NCI-H2196 treated with DMSO at 0.1 percent for 48 hours (cell line): ENCODE results near the gene LBX1.

Experiments used
- DNase-seq: peaks from one replicate; lab custom pipeline; 2025; ENCODE audit not compliant: unreplicated experiment; lab: John Stamatoyannopoulos, UW

LBX1 gene

DNA sequence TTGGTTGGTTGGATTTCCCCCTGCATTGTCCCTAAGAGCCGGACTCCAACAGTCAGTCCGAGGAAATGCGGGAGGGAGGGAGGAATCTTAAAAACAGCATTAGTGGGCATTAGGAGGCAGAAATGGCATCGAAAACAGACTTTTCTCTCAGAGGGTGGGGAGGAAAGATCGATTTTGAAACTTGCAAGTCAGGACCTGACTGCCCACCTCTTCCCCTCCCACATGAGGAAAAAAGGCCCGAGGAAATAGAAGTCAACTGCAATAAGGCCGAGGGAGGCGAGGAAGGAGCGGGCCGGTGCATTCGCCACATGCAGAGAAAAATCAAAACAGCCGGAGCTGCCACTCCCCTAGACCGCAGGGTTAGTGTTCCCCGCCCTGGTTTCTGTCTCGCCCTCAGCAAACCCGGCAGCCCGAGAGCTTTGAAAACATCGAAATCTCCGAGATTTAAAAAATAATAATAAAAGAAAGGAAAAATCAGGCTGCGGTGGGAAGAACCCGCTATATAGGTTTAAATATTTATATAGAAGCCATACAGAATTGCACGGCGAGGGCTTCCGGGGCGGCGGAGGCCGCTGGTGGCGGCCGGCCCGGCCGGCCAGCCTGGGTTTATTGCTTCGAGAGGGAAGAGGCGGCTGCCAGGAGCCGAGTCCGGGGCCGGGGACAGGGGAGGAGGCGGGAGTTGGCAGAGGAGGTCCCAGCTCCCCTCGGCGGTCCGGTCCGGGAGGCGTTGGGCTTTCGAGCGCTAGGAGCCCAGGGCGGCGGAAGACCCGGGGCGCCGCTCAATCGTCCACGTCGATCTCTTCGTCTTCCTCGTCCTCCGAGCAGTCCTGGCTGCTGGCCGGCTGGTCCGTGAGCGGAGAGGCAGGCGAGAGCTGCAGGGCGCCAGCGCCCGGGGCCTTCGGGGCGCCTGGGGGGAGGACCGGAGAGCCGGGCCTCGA lies 2.5 kb downstream of the LBX1 start:
- no peak for DNase-seq

DNA sequence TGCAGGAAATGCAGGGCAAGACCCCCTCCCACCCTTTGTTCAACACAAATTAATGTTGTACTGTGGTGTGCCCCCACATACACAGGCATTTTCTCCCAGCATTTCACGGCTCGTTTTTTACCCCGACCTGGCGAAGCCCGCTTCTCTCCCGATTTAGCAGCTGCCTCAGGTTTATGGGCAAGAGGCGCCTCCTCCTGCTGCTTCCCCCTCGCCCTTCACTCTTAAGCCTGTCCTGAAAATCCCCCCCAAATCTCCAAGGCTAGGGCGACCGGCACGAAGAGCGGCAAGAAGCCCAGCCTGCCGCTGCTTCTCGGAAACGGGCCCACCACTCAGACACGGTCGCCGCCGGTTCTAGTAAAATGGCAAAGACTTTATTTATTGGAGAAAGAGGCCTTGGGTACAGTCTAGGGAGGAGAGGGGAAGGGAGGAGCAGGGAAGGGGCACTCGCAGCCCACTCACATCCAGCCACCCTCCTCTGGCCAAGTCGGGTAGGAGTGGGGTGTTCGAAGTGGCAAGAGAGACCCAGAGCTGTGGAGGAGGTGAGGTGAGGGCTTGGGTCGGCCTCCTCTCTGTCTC lies 3.3 kb downstream of the LBX1 start:
- DNase-seq: no peak

DNA sequence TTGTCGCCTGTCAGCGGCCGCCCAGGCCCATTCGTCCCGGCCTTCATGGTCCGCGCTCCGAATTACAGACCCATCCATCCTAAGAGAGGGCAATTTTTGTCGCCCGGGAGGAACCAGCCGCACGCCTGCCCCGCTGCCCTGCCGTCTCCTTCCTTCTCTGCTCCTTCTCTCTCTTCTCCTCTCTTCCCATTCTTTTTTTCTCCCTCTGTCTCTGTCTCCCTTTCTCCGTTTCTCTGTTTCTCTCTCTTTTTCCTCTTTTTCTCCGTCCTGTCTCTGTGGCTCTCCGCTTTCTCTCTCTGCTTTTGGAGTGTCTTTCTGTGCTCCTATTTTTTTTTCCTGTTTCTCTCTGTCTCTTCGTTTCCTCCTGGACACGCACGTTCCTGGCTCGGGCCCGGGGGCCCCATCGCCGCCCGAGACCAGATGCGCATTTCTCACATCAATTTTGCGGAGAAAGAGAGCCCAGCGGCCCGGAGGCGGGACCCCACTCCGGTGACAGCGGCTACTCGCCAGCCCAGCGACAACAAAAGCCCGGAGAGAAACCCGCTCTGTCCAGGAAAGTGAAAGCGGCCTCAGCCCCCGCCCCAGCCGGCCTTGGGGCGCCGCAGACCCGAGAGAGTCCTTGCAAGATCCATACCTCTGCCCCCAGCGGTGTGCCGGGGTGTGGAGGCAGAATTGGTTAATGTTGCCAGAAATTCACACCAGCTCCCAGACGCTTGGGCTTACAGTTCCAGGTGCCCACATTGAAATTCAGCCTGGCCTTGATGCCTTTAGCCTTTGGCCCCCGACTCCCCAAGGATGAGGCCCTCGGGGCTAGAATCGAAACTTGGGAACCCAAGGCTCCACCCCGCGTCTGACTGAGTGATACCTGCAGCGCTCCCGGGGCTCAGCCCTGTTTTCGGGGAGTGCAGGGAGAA lies 4.1 kb downstream of the LBX1 start:
- DNase-seq: no peak

DNA sequence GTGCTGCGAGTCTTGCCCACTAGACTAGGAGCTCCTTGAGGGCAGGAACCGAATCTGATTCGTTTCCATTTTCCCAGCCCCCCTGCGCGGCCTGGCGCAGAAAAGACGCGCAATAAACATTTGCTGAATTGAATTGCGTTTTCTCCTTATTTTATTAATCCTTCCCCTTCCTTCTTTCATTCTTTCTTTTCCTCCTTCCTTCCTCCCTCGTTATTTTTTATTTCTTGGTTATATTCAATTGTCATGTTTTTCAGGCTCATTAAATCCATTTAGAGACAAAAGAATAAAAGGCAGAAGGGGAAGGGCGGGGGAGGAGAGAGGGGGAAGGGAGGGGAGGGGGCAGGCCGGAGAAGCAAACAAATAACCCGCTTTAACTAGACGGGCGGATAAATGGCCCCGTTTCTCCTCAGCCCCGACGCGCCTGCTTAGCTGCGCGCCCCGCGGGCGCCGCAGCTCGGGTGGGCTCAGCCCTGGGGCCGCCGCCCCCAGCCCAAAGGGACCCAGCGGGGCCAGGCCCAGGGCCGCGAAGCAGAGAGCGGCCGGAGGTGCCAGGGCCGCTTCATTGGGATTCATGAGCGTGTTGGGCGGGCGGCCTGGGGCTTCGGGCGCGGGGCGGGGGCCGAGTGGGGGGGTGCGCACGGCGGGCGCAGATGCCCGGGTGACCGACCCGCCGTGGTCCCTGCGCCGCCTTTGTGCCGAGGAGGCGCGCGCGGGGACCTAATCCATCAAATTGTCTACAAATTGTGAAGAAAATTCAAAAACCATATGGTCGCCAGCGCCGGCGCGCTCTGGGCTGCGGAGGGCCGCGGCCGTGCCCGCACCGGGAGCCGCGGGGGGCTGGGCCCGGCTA lies 5.0 kb downstream of the LBX1 start:
- no peak for DNase-seq

DNA sequence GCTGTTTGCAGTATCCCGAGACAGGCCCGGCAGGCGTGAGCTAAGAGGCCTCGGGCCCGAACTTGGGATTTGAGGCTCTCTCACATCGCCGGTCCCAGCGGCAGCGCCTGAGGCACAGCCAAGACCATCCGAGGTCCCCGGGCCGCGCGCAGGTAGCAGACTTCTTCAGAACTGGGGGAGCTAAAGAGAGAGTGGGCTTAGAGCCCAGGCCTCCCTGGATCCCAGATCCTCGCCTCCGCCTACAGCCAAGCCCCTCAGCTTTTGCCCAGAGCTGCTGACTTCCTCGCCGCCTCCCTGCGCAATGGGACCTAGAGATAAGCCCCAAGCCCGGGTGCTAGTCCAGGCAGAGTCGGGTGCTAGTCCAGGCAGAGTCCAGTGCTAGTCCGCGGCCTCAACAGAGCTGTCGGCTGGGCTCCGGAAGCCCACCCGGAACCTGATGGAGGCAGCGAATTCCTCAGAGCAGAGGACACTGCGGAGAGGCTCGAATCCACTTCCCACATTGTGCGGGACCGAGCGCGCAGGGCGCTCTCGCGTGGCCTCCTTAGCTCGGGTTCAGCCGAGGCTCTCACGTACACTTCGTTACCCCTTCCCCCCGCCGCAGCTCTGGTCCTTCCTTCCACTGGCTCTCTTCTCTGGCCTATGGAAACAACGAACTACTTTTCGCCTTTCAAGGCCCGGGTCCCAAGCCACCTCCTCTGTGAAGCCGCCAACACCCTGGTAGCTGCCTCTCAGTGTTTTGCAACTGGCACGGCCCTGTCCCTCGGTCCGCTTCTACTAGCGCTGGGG lies 5.8 kb downstream of the LBX1 start:
- no peak for DNase-seq

DNA sequence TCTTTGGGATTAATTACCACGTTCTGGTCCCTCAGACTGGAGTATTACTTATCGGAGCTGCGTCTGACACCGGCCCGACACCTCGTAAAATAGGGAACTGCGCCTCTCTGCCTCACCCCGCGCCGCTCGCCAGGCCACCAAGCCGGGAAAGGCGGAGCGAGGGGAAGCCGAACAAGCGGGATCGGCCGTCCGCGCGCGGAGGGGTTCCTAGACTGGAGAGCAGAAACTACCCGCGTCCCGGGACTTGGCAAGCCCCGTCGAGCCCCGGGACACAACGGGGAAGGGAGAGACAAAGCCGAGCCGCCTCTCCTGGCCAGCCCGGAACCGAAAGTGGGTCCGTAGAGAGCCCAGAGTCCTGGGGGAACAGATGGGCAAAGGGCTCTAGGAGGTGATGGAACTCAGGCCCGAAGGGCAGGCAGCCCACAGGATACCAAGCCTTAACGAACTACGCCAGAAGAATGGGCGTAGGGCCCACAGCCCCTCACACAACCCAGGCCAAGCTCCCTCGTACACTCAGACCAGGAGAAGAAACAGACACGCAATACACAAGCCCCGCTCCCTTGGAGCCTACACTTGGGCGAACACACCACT lies 6.5 kb downstream of the LBX1 start:
- no peak for DNase-seq

DNA sequence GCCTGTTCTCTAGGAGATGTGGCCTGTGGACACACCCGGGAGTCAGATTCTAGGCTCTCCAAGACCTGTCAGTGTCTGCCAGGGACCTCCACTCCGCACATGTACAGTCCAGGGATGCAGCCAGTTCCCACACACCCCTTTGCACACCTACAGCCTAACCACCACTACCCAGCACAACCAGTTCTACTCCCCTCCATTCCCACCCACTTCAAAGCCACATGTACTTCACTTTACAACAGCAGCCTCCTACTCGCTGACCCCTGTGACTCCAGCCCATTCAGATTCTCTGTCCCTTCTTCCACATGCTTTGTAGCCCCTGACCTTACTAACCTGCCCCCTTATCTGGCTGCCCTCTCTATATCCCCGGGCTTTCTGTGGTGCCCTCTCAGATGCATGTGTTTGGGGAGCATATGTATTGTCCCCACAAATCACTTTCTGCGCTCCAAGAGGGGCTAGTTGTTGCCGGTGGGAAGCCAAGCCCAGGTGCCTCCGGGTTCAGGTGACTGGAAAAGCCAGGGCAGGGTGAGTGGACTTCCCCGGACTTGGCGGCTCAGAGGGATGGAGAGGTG lies 7.2 kb downstream of the LBX1 start:
- no peak for DNase-seq

DNA sequence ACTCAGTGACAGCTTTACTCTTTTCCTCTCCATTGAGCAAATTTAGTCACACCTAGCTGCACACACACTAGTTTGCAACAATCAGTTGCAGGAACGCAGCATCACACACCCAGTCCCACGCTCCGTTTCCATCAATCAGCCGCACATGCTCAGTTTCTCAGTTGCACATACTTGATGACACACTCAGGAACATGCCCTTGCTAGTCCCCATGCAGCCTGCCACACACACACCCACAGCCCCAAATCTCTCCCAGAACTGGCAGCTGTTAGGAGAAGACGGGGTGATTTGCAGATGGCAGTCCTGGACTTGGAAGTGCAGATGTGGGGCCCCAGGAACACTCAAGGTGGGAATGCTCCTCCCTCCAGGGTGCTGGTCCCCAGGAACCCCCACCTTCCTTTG lies 7.7 kb downstream of the LBX1 start:
- no peak for DNase-seq

DNA sequence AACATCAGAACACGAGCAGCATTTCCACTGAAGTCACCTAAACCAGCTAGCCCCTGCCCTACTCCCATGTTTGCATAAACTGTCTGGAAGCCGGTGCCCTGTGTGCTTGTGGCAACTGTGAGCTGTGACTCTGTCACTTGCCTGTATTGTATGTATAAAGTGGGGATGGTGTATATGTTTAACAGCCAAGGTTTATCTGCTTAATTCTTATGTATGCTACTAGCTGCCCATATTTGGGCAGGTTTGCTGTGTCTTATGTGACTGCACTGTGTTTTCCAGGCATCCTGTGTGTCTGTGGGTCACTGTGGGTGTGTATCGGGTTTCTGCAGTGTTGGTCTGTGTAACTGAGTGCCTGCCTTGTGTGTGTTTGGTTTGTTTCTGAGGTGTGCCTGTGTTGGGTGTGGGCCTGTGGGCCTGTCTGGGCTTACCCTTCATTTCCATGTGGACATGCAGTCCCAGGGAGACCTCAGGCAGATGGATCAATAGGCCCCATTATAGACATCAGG lies 9.3 kb downstream of the LBX1 start:
- no peak for DNase-seq

DNA sequence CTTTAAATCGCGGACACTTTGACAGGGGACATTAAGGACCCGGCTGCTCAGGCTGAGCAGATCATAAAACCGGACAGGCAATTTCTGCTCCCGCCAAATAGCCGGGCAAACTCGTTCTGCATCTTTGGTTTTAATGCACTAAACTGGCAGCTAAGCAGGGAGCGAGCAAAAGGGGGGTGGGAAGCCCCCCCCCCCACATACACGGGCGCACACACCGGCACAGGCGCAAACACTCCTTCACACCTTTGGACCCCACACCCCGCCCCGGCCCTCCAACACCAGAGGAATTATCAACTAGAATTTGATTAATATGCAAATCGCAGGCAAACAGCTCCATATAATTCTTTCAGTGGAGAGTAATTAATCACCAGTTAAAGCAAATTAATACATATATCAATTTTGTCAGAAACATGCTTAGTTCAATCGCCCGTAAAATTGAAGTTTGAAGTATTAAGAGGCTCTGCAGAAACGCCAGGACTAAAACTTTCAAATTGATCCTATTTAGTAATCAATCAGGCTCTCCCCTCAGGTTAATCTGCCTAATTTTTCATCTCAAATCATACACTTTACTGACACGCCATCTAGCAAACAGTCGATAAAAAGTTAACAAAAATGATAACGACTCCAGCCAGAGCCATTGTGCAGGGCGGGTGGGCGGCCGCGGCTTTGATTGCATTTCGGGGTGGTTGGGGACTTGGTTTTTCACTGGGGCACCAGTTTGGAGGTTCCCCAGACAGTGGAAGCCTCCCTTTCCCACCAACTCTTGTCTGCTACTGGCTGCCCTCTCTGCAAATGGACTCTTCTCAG lies 9.9 kb downstream of the LBX1 start:
- no peak for DNase-seq

DNA sequence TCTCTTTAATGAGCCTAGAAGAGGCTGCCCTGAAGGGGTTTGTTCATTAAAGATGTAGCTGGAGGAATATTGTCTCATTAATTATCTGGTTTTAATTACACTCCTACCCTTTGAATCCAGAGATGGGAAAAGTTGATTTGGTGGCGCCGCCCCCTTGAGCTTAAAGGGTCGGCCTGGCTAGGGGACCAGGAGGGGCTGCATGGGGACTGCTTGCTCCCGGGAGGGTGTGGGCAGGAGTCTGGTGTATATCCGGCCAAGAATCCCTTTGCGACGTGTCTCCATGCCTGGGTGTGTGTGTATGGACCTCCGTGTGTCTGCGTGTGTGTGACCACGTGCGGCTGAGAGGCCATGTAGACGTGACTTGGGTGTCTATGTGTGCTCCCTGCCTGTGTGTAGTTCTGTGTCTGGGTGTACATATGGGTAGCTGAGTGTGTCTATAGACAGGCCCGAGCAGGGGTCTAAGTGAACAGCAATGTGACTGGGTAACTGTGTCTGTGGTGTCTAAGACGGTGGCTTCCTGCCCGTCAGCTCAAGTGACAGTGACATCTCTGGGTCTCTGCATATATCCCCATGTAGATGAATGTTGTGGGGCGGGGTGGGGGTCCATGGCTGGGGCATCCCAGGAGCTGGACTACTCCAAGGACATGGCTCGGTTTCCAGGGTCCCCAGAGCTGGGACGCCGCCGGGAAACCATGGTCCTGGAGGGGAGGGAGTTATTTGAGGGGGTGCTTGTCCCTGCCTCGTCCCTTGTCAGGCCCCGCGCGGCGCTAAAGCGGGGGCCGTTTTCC lies 10.7 kb downstream of the LBX1 start:
- no peak for DNase-seq

DNA sequence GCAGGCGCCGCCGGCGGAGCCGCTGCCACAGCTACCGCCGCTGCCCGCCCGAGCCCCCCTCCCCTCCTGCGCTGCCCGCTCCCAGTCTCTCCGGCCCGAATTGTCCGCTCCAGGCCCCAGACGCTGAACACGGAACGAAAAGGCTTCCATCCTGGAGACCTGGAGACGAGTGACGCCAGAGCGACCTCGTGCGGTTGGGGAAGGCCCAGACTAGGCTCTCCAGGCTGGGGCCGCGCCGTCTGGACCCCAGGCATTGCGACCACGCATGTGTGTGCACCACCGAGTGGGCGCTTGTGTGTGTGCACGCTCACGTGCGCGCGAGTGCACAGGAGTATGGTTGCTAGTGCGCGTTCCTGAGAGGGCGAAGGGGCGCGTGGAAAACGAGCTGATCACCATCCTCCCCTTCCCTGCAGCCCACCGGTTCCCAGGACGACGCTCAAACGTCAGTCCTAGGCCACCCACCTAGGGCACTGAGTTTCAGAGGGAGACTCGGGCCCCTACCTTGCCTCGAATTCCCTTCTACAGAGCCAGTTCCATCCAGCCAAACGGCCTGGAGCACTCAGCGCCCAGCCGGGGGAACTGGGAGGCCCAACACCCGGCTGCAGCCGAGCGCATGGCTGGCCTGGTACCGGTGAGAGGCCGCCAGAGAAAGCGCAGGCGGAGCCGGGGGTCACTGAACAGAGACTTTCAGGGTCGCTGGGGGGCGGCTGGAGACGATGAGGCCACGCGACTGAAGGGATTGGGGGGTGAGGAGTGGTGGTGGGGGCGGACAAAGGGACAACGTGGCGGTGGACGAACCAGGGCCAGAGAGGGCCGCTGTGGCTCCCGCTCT lies 11.6 kb downstream of the LBX1 start:
- DNase-seq: no peak

DNA sequence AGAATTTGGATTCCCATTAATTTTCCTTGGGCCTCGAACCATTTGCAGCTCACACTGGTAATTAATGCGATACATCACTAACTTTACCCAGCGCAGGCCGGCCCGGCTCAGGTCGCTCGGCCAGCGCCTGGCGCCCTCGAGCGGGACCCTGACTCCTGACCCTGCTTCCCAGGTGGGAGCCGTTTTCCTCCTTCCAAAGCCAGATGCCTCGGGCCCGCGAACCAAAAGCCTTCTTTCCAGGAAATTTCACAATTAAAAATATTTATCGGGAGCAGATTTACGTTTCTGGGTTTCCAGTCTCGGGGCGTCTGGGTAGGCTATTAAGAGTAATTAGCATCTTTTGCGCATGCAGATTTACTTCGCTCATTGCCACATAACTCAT lies 12.2 kb downstream of the LBX1 start:
- no peak for DNase-seq

DNA sequence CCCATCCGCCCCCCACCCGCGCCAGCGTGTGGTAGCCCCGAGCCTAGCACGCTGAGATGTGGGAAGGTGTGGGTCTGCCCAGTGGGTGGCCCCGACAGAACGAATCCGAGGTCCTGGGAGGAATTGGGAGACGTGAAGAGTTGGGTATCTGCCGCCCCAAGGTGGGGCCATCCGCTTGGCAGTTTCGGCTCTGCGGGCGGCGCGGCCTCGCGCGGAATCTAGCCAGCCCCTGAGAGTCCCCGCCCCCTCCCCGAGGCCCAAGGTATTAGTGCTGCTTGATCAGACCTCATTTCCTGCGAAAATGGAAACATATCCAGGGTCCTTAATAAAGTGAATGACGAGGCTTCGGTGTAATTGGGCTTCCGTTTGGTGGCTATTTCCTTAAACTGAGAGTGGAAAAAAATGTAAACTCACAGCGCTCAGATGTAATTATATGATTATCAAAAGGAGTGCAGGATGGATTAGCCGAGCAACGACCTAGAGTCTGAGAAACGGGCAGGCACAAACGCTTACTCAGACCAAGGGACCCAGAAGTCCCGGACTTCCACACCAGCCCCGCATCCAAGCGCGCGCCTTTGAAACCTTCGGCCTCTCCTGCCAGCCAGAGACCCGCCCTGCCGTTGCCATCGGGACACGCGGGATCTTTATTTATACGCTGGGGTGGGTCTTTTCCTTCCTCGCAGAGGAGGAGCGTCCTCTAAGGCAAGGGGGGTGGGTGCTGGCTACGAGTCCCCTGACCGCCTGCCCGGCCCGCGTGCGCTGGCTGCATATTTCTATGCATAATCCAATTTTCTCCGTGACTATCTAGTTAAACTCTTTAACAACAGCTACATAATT lies 12.8 kb downstream of the LBX1 start:
- DNase-seq: no peak

DNA sequence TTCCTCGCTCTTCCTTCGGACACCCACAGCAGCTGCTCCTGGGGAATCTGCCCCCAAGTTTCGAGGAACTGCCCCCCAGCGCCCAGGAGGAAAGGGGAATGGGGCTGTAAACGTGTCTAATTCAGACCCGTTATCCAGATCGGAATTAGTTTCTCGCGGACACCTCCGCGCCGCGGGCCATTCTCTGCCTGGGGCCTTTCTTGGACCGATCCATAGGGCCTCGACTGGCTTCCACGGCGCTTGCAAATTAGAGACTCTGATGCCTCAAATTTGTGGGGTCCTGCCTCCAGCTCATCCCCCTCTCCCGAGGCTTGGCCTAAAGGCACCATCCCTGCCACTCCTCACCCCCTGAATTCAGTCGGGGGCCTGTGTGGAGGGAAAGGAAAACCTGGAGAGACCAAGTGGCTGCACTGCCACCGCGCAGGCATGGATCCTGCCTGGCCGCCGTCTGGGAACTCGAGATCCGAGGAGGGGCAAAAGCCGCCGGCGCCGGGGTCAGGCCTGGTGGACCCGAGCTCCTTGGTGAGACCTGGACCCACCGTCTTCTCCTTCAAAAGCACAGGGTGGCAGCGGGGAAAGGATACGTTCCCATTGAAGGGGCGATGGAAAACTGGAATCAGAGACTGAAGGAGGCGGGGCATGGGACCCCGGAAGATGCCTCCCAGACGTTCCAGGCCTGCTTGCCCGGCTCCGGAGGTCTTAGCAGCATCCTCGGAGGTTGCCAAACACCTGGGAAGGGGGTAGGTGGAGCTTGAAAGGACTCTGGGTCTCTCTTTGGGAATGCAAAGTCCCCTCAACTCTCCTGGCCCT lies 13.7 kb downstream of the LBX1 start:
- DNase-seq: no peak
